H1 (cell line): Measurements from ENCODE around the gene NKG7. TPM values are rescaled to one million over a fixed set of nuclear protein-coding genes. Genes with fewer than 3 reads are reported as not detected.

Experiments
- PHF8 ChIP-seq: fragments of 200-600 bp; sonication (generic); conservative IDR thresholded peaks from 2 replicates; pipeline ENCODE4 v1.7.1; 2012; ENCODE audit warnings: low read depth, mild to moderate bottlenecking, inconsistent platforms, low read length, moderate library complexity
- USF2 ChIP-seq: IDR thresholded peaks from 2 replicates; pipeline ENCODE4 v1.6.1; 2011; ENCODE audit warnings: low read length, improper control_type of control experiment
- polyA plus RNA-seq, 7 experiments: library from polyadenylated mRNA; depleted of rRNA in 3 of 7; stranded (reverse) in 5 of 7; unstranded in 2 of 7; fragments of >200 nt in 5 of 7; fragments of 200-250 nt in 2 of 7; gene quantifications; 1 replicate in 5 of 7; 2 replicates in 1 of 7; 4 replicates in 1 of 7; pipeline versions ENCODE4 v1.2.1 to v1.2.3, GENCODE V29; 2011 to 2013; ENCODE audit warnings: missing spikeins in 2 of 7, mixed read lengths in 2 of 7
- total RNA-seq: library from RNA; stranded (reverse); fragmentation: NEBNext Ultra II Directional; extraction: Animal tissue kit (Norgen Biotek cat#: 25700); gene quantifications from 2 replicates; pipeline ENCODE4 v1.2.1, GENCODE V29; 2021

Gene NKG7
- total and polyA plus RNA-seq, 2 of the 8 experiments (the other 6 are each of a cell fraction or from before 2014, with no cell fraction given) = not detected

GRCh38 chr19:51370230-51370629 lies 2.2 kb downstream of the NKG7 start (continued):
- TF ChIP-seq USF2 = no peak
- no peak for TF ChIP-seq PHF8
